K562 (cell line): Measurements from ENCODE around the gene SMARCA4. TPM values are rescaled to one million over a fixed set of nuclear protein-coding genes. Genes with fewer than 3 reads are reported as not detected.

ENCODE experiments used
- BCL6 ChIP-seq: fragments of 250-450 bp; sonication (Bioruptor Pico); IDR thresholded peaks from 2 replicates; pipeline ENCODE4 v1.4.0; 2020
- CREBBP ChIP-seq: IDR thresholded peaks from one replicate; pipeline ENCODE4 v1.6.1; 2012; ENCODE audit warnings: low read depth, mild to moderate bottlenecking, control low read depth, inconsistent platforms, low read length
- CSDE1 ChIP-seq, 2 experiments: fragments of 450-650 bp; IDR thresholded peaks; 2 replicates each; pipeline ENCODE4 v1.6.1; 2016; ENCODE audit warnings: mild to moderate bottlenecking in 1 of 2
- E2F6 ChIP-seq, 2 experiments: IDR thresholded peaks; 2 replicates each; pipeline ENCODE4 v1.6.1; 2011; ENCODE audit warnings: borderline replicate concordance in 1 of 2, control low read depth in 1 of 2, low read depth in 1 of 2, low read length in 1 of 2, mild to moderate bottlenecking in 1 of 2, mixed read lengths in 1 of 2, moderate library complexity in 1 of 2; ENCODE audit not compliant: insufficient read depth in 1 of 2, insufficient read length in 1 of 2, poor library complexity in 1 of 2, severe bottlenecking in 1 of 2; ENCODE audit errors: extremely low read depth in 1 of 2
- FOSL1 ChIP-seq: fragments of 200-800 bp; sonication (Bioruptor generic); conservative IDR thresholded peaks from 2 replicates; pipeline ENCODE4 v1.6.1; 2016; ENCODE audit warnings: missing genetic modification characterization, missing compliant biosample characterization
- HIVEP1 ChIP-seq: fragments of 250-450 bp; sonication (Bioruptor Pico); IDR thresholded peaks from 2 replicates; pipeline ENCODE4 v1.4.0; 2020; ENCODE audit warnings: mild to moderate bottlenecking
- KLF16 ChIP-seq: IDR thresholded peaks from 2 replicates; pipeline ENCODE4 v1.6.1; 2016; ENCODE audit warnings: antibody characterized with exemption
- MAFG ChIP-seq: fragments of 450-650 bp; conservative IDR thresholded peaks from 2 replicates; pipeline ENCODE4 v1.6.1; 2016; ENCODE audit warnings: missing genetic modification characterization, missing compliant biosample characterization
- NCOA2 ChIP-seq, 2 experiments: fragments of 450-650 bp; IDR thresholded peaks; 2 replicates each; pipeline ENCODE4 v1.6.1; 2018; ENCODE audit warnings: mild to moderate bottlenecking in 2 of 2, moderate library complexity in 1 of 2; ENCODE audit not compliant: partially characterized antibody in 2 of 2
- RAD51 ChIP-seq: fragments of 450-650 bp; IDR thresholded peaks from 2 replicates; pipeline ENCODE4 v1.7.1; 2016; ENCODE audit warnings: low read depth, mild to moderate bottlenecking, borderline replicate concordance
- RFX1 ChIP-seq: fragments of 450-650 bp; IDR thresholded peaks from 2 replicates; pipeline ENCODE4 v1.6.1; 2016; ENCODE audit warnings: mild to moderate bottlenecking, moderate library complexity
- RFX7 ChIP-seq: fragments of 250-450 bp; sonication (Bioruptor Pico); IDR thresholded peaks from 2 replicates; pipeline ENCODE4 v1.5.1; 2021; ENCODE audit warnings: mild to moderate bottlenecking
- SOX6 ChIP-seq: fragments of 450-650 bp; IDR thresholded peaks from 2 replicates; pipeline ENCODE4 v1.6.1; 2014; ENCODE audit warnings: mild to moderate bottlenecking
- TBL1XR1 ChIP-seq, 2 experiments: IDR thresholded peaks; 2 replicates each; pipeline ENCODE4 v1.6.1; 2012; ENCODE audit warnings: improper control_type of control experiment in 2 of 2, low read length in 2 of 2, mild to moderate bottlenecking in 1 of 2
- TCF7L2 ChIP-seq: fragments of 150-350 bp; IDR thresholded peaks from 2 replicates; pipeline ENCODE4 v1.6.1; 2016; ENCODE audit warnings: low read depth, mild to moderate bottlenecking, low read length, moderate library complexity
- ZNF184 ChIP-seq: sonication (generic); formaldehyde crosslinking; IDR thresholded peaks from 2 replicates; pipeline ENCODE4 v1.5.0; 2020; ENCODE audit warnings: missing genetic modification reagents
- ZNF197 ChIP-seq: fragments of 200-800 bp; sonication (Bioruptor generic); IDR thresholded peaks from 2 replicates; pipeline ENCODE4 v1.6.1; 2016; ENCODE audit warnings: low read depth, missing genetic modification characterization, missing compliant biosample characterization
- ZNF668 ChIP-seq: fragments of 250-450 bp; sonication (Bioruptor Pico); IDR thresholded peaks from 2 replicates; pipeline ENCODE4 v1.8.0; 2022; ENCODE audit warnings: mild to moderate bottlenecking, inconsistent platforms
- ZNF740 ChIP-seq, 3 experiments: fragments of 200-800 bp in 1 of 3; sonication (Bioruptor generic) in 1 of 3; sonication (generic) in 1 of 3; formaldehyde crosslinking in 1 of 3; IDR thresholded peaks; 2 replicates each; pipeline versions ENCODE4 v1.6.1 to v1.8.0; 2016 to 2022; ENCODE audit warnings: mild to moderate bottlenecking in 2 of 3, missing compliant biosample characterization in 2 of 3, missing genetic modification characterization in 2 of 3, missing genetic modification reagents in 1 of 3
- polyA plus RNA-seq, 8 experiments: library from polyadenylated mRNA; depleted of rRNA in 4 of 8; stranded (reverse) in 5 of 8; unstranded in 3 of 8; fragments of >200 nt; fragmentation: Nextera tagmentation in 2 of 8; fragmentation: Illumina TruSeq in 1 of 8; extraction: Ambion mirVana in 2 of 8; extraction: Trizol in 1 of 8; gene quantifications; 2 replicates each; pipeline versions ENCODE4 v1.2.1 to v1.2.3, GENCODE V29; 2011 to 2014; ENCODE audit warnings: inconsistent platforms in 1 of 8, missing spikeins in 1 of 8
- total RNA-seq, 7 experiments: library from RNA; depleted of rRNA in 6 of 7; stranded (reverse); fragments of >200 nt in 6 of 7; fragmentation: Illumina TruSeq in 2 of 7; extraction: Trizol in 2 of 7; gene quantifications; 2 replicates each; pipeline versions ENCODE4 v1.2.1 to v1.2.3, GENCODE V29; 2011 to 2021; ENCODE audit warnings: low replicate concordance in 1 of 7
- TF ChIP-seq, protein P1 (sequence below): fragments of 250-450 bp; sonication (Bioruptor Pico); IDR thresholded peaks from 2 replicates; pipeline ENCODE4 v1.8.0; 2022; ENCODE audit warnings: moderate library complexity, mild to moderate bottlenecking, inconsistent platforms
- TF ChIP-seq, protein P2 (sequence below): fragments of 200-800 bp; sonication (Bioruptor generic); IDR thresholded peaks from 2 replicates; pipeline ENCODE4 v1.6.1; 2016; ENCODE audit warnings: missing genetic modification characterization, missing compliant biosample characterization

SMARCA4 gene
- total and polyA plus RNA-seq, 9 of the 15 experiments (the other 6 are each of a cell fraction or from before 2014, with no cell fraction given): 19.3 to 207 (median 52.1) TPM

GRCh38 chr19:11090264-11090996 lies 129.6 kb downstream of the SMARCA4 start (continued):
- no peak for TF ChIP-seq ZNF197 (CRISPR knock-in tag)
- no peak for TF ChIP-seq FOSL1 (tag)
- no peak for TF ChIP-seq ZNF184 (CRISPR knock-in tag)
- TF ChIP-seq CSDE1 (IDR thresholded peaks at IDR 0.05): no peak
- no peak; a peak in 1 of 4 replicates for TF ChIP-seq TBL1XR1 (IDR thresholded peaks at IDR 0.05; ENCODE audit: low read length in 2 of 2)
- no peak for TF ChIP-seq SOX6
- no peak for TF ChIP-seq E2F6 (IDR thresholded peaks at IDR 0.05; ENCODE audit: borderline replicate concordance in 1 of 2, extremely low read depth in 1 of 2, insufficient read depth in 1 of 2, insufficient read length in 1 of 2, low read depth in 1 of 2, low read length in 1 of 2, poor library complexity in 1 of 2, severe bottlenecking in 1 of 2)
- TF ChIP-seq, protein P1, sequence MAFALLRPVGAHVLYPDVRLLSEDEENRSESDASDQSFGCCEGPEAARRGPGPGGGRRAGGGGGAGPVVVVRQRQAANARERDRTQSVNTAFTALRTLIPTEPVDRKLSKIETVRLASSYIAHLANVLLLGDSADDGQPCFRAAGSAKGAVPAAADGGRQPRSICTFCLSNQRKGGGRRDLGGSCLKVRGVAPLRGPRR (CRISPR knock-in tag): no peak
- no peak for TF ChIP-seq ZNF668
- no peak for TF ChIP-seq ZNF740 (CRISPR knock-in tag; IDR thresholded peaks at IDR 0.05)
- no peak for TF ChIP-seq ZNF740 (tag; IDR thresholded peaks at IDR 0.05)
- TF ChIP-seq MAFG (tag): no peak
- TF ChIP-seq CREBBP: no peak
- no peak for TF ChIP-seq TCF7L2
- no peak for TF ChIP-seq NCOA2 (IDR thresholded peaks at IDR 0.05; ENCODE audit: partially characterized antibody in 2 of 2)
- no peak for TF ChIP-seq KLF16
- no peak for TF ChIP-seq RFX7 (CRISPR knock-in tag)
- TF ChIP-seq, protein P2, sequence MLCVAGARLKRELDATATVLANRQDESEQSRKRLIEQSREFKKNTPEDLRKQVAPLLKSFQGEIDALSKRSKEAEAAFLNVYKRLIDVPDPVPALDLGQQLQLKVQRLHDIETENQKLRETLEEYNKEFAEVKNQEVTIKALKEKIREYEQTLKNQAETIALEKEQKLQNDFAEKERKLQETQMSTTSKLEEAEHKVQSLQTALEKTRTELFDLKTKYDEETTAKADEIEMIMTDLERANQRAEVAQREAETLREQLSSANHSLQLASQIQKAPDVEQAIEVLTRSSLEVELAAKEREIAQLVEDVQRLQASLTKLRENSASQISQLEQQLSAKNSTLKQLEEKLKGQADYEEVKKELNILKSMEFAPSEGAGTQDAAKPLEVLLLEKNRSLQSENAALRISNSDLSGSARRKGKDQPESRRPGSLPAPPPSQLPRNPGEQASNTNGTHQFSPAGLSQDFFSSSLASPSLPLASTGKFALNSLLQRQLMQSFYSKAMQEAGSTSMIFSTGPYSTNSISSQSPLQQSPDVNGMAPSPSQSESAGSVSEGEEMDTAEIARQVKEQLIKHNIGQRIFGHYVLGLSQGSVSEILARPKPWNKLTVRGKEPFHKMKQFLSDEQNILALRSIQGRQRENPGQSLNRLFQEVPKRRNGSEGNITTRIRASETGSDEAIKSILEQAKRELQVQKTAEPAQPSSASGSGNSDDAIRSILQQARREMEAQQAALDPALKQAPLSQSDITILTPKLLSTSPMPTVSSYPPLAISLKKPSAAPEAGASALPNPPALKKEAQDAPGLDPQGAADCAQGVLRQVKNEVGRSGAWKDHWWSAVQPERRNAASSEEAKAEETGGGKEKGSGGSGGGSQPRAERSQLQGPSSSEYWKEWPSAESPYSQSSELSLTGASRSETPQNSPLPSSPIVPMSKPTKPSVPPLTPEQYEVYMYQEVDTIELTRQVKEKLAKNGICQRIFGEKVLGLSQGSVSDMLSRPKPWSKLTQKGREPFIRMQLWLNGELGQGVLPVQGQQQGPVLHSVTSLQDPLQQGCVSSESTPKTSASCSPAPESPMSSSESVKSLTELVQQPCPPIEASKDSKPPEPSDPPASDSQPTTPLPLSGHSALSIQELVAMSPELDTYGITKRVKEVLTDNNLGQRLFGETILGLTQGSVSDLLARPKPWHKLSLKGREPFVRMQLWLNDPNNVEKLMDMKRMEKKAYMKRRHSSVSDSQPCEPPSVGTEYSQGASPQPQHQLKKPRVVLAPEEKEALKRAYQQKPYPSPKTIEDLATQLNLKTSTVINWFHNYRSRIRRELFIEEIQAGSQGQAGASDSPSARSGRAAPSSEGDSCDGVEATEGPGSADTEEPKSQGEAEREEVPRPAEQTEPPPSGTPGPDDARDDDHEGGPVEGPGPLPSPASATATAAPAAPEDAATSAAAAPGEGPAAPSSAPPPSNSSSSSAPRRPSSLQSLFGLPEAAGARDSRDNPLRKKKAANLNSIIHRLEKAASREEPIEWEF (CRISPR knock-in tag): no peak
- TF ChIP-seq HIVEP1 (CRISPR knock-in tag): 0 out of 2 replicates have a peak, but pooled peaks have one; percentile 36
- TF ChIP-seq BCL6 (CRISPR knock-in tag): no peak
- TF ChIP-seq RAD51: no peak
- TF ChIP-seq RFX1: no peak
